GM21825 (cell line): ENCODE data around the gene YDJC.
"Not testable (repeated sequence)": the region's sequence is repeated elsewhere in the genome, so short reads cannot be mapped to it uniquely, and the experiment has no call there.

Source experiments
- ATAC-seq: cut with Tn5 transposase; IDR thresholded peaks from one replicate; pipeline ENCODE4 v1.9.1; 2021; ENCODE audit warnings: mild to moderate bottlenecking, moderate library complexity; ENCODE audit not compliant: unreplicated experiment

The YDJC gene

GRCh38 chr22:21611210-21611977, 18.4 kb downstream of the YDJC start:
- no peak for ATAC-seq

GRCh38 chr22:21609556-21610157, 20.2 kb downstream of the YDJC start:
- ATAC-seq: not testable (repeated sequence)

- ATAC-seq: no peak
These were observed 23.0 kb downstream of the YDJC start for GRCh38 chr22:21606775-21607174.

GRCh38 chr22:21605887-21606564, 23.8 kb downstream of the YDJC start:
- no peak for ATAC-seq

GRCh38 chr22:21603973-21604372, 25.8 kb downstream of the YDJC start:
- no peak for ATAC-seq

- ATAC-seq: no peak
These were observed 27.2 kb downstream of the YDJC start for GRCh38 chr22:21602579-21602978.

GRCh38 chr22:21599053-21599893, 30.5 kb downstream of the YDJC start:
- ATAC-seq: no peak

- ATAC-seq: no peak
These were observed 31.5 kb downstream of the YDJC start for GRCh38 chr22:21598302-21598701.

- not testable (repeated sequence) for ATAC-seq
These were observed 33.3 kb downstream of the YDJC start for GRCh38 chr22:21596356-21597135.

GRCh38 chr22:21594865-21595452, 34.9 kb downstream of the YDJC start:
- no peak for ATAC-seq

GRCh38 chr22:21593406-21594232, 36.2 kb downstream of the YDJC start:
- ATAC-seq: no peak

- no peak for ATAC-seq
These were observed 37.4 kb downstream of the YDJC start for GRCh38 chr22:21592422-21592821.

GRCh38 chr22:21591695-21592094, 38.1 kb downstream of the YDJC start:
- no peak for ATAC-seq

- ATAC-seq: no peak
These were observed 38.8 kb downstream of the YDJC start for GRCh38 chr22:21590809-21591641.

- ATAC-seq: no peak
These were observed 40.4 kb downstream of the YDJC start for GRCh38 chr22:21589396-21589795.

GRCh38 chr22:21587803-21588611, 41.8 kb downstream of the YDJC start:
- peak; percentile 72 for ATAC-seq

- ATAC-seq: no peak
These were observed 44.4 kb downstream of the YDJC start for GRCh38 chr22:21585389-21585788.
